ENCODE data around the gene CCDC92B. TPM values are rescaled to one million over a fixed set of nuclear protein-coding genes. Genes with fewer than 3 reads are reported as not detected.

CCDC92B gene
- polyA plus RNA-seq, 1 donor from 2014 or later: 0.32 TPM

GRCh38 chr17:2707721-2708584 is 41.5 kb downstream of the CCDC92B start:
- no peaks in the 10 kb centered on the region for H3K27me3 ChIP-seq (ENCODE audit: insufficient read depth, low read depth, low read length)
- no peaks in the 10 kb centered on the region for H3K9me3 ChIP-seq (ENCODE audit: low read length)
- H3K4me3 ChIP-seq (ENCODE audit: low read length): no peak overlapping the region
- H3K79me2 ChIP-seq (replicated peaks; ENCODE audit: insufficient read depth, low read length): peaks cover 2% of the 10 kb centered on the region
- no peak overlapping the region for H3K4me2 ChIP-seq (ENCODE audit: low read length)
- no peaks in the 10 kb centered on the region for H3K9me2 ChIP-seq (ENCODE audit: insufficient read depth, low read length)
- H3F3A ChIP-seq (ENCODE audit: insufficient read depth, low read length, poor library complexity, severe bottlenecking): no peaks in the 10 kb centered on the region
- no peaks in the 10 kb centered on the region for H4K20me1 ChIP-seq (ENCODE audit: insufficient read depth)
- no peak overlapping the region for H3K27ac ChIP-seq (ENCODE audit: low read length)
- peak; percentile 14 for TF ChIP-seq CTCF (IDR thresholded peaks at IDR 0.05; ENCODE audit: poor library complexity, severe bottlenecking)
- TF ChIP-seq RAD21 (conservative IDR thresholded peaks at IDR 0.05): no peak
- no peaks in the 10 kb centered on the region for H3K36me3 ChIP-seq (ENCODE audit: insufficient read depth, low read length)
- no peak overlapping the region for H2AFZ ChIP-seq (ENCODE audit: low read depth, low read length)
- no peak overlapping the region for H3K9ac ChIP-seq (ENCODE audit: low read length)

- H3K36me3 ChIP-seq (ENCODE audit: insufficient read depth, low read length): no peaks in the 10 kb centered on the region
- H3K4me2 ChIP-seq (ENCODE audit: low read length): no peak overlapping the region
- H3K9me3 ChIP-seq (ENCODE audit: low read length): no peaks in the 10 kb centered on the region
- H3F3A ChIP-seq (ENCODE audit: insufficient read depth, low read length, poor library complexity, severe bottlenecking): no peaks in the 10 kb centered on the region
- H3K27me3 ChIP-seq (ENCODE audit: insufficient read depth, low read depth, low read length): no peaks in the 10 kb centered on the region
- no peak overlapping the region for H3K27ac ChIP-seq (ENCODE audit: low read length)
- no peak overlapping the region for H3K4me3 ChIP-seq (ENCODE audit: low read length)
- no peaks in the 10 kb centered on the region for H4K20me1 ChIP-seq (ENCODE audit: insufficient read depth)
- H3K9me2 ChIP-seq (ENCODE audit: insufficient read depth, low read length): no peaks in the 10 kb centered on the region
- no peak overlapping the region for H3K9ac ChIP-seq (ENCODE audit: low read length)
- TF ChIP-seq EZH2 (IDR thresholded peaks at IDR 0.05; ENCODE audit: borderline replicate concordance, insufficient read depth, low read length, poor library complexity, severe bottlenecking): no peak
- H2AFZ ChIP-seq (ENCODE audit: low read depth, low read length): no peak overlapping the region
- peaks cover 2% of the 10 kb centered on the region for H3K79me2 ChIP-seq (replicated peaks; ENCODE audit: insufficient read depth, low read length)
Observed at GRCh38 chr17:2706911-2707510, 42.4 kb downstream of the CCDC92B start.

GRCh38 chr17:2705888-2706795 is 43.3 kb downstream of the CCDC92B start:
- no peak overlapping the region for H3K9ac ChIP-seq (ENCODE audit: low read length)
- H3K36me3 ChIP-seq (ENCODE audit: insufficient read depth, low read length): no peaks in the 10 kb centered on the region
- H3K27me3 ChIP-seq (ENCODE audit: insufficient read depth, low read depth, low read length): no peaks in the 10 kb centered on the region
- TF ChIP-seq SMC3 (conservative IDR thresholded peaks at IDR 0.05; ENCODE audit: poor library complexity) (no peak), POLR2AphosphoS5 (IDR thresholded peaks at IDR 0.05) (no peak), EZH2 (IDR thresholded peaks at IDR 0.05; ENCODE audit: borderline replicate concordance, insufficient read depth, low read length, poor library complexity, severe bottlenecking) (no peak), EP300 (conservative IDR thresholded peaks at IDR 0.05; ENCODE audit: poor library complexity, severe bottlenecking) (no peak), TAF1 (IDR thresholded peaks at IDR 0.05; ENCODE audit: low read depth) (no peak), CTCF (IDR thresholded peaks at IDR 0.05; ENCODE audit: poor library complexity, severe bottlenecking) (no peak), REST (IDR thresholded peaks at IDR 0.05; ENCODE audit: borderline replicate concordance) (no peak), MXI1 (conservative IDR thresholded peaks at IDR 0.05; ENCODE audit: poor library complexity, severe bottlenecking) (no peak), RAD21 (conservative IDR thresholded peaks at IDR 0.05) (no peak)
- H3K27ac ChIP-seq (ENCODE audit: low read length): no peak overlapping the region
- H3K4me3 ChIP-seq (ENCODE audit: low read length): no peak overlapping the region
- no peaks in the 10 kb centered on the region for H3F3A ChIP-seq (ENCODE audit: insufficient read depth, low read length, poor library complexity, severe bottlenecking)
- no peaks in the 10 kb centered on the region for H3K9me2 ChIP-seq (ENCODE audit: insufficient read depth, low read length)
- H3K9me3 ChIP-seq (ENCODE audit: low read length): no peaks in the 10 kb centered on the region
- H2AFZ ChIP-seq (ENCODE audit: low read depth, low read length): no peak overlapping the region
- H4K20me1 ChIP-seq (ENCODE audit: insufficient read depth): no peaks in the 10 kb centered on the region
- H3K4me2 ChIP-seq (ENCODE audit: low read length): no peak overlapping the region
- no peaks in the 10 kb centered on the region for H3K79me2 ChIP-seq (replicated peaks; ENCODE audit: insufficient read depth, low read length)
